ENCODE data around the gene PDGFC.
"Not testable (repeated sequence)": the region's sequence is repeated elsewhere in the genome, so short reads cannot be mapped to it uniquely, and the experiment has no call there.

Gene PDGFC

GRCh38 chr4:156896527-156896926 is 75.1 kb downstream of the PDGFC start:
- no peak for DNase-seq

DNA sequence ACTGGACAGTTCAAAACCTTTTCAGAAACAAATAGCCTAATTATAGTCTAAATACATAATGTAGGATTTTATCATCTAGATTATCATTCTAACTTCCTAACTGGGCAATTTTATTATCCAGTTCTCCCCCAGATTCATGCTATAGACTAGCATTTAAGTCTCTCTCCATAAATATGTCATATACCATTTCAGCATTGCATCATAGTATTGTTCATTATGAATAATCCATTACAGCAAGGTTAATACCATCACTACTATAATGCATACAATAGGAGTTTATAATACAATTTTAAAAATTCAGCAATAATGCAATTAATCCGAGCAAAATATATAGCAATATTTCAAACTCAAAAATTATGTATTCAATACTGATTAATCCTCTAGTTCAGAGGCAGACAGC is 77.4 kb downstream of the PDGFC start:
- no peak for DNase-seq

- DNase-seq = no peak
These were observed 78.8 kb downstream of the PDGFC start for GRCh38 chr4:156892805-156893204.

DNA sequence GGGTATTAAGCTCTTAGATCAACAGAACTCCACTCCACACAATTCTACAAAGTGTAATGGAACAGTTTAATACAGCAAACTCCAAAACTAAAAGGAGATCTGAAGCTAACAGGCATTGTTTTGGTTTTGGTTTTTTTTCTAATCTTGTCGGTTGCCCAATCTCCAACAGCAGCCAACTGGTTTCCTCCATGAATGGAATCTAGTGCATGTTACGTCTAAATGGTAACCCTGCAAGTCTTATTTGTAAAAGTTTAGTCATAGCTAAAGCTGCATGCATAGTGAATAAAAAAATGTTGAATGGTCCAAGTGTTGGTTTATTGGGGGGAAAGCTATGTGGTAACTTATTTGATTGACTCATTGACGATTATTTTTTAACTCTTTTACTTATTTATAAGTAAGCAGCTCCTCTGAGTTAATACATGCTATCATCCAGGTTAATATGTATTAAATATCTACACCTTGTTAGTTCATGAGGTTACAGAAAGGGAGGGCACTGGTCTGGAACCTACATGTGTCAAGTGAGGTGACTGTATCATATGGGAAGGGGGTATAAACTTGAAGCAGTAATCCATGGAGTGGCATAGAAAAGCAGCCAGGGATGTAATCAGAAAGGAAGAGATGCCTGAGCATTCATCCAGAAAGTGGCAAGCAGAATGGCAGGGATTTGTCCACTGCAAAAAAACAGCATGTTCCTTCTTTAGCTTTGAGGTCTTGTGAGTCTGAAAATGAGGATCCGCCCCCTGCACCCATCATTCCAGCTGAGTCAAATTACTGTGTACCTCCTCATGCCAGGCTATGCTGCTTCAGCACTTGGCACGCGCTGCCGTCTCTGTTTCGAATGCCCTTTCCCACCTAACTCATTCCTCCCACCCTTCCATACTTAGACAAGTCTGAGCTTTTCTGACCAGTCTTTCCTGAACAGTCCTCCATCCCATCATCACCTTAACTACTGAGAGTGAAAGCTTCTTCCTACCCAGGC is 81.7 kb downstream of the PDGFC start:
- DNase-seq = no peak

- no peak for DNase-seq
These were observed 82.8 kb downstream of the PDGFC start for GRCh38 chr4:156888762-156889161.

DNA sequence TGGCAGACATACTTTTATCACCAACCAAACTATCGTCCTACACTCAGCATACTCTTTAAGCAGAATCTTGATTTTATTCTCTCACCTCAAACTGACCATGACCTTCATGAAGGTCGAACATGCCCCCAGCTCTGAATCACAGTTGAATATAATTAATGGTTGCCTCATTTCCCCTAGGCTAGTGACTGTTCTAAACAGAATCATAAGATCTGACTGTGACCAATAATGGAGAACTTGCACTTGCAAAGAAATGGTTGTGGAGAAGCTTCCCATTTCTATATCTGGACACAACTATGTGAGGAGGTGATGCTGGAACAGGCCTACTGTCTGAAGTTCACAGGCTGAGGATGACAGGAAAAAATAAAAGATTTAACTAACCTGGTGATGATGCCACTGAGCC is 85.1 kb downstream of the PDGFC start:
- no peak for DNase-seq

GRCh38 chr4:156885374-156885773 is 86.2 kb downstream of the PDGFC start:
- DNase-seq = no peak

DNA sequence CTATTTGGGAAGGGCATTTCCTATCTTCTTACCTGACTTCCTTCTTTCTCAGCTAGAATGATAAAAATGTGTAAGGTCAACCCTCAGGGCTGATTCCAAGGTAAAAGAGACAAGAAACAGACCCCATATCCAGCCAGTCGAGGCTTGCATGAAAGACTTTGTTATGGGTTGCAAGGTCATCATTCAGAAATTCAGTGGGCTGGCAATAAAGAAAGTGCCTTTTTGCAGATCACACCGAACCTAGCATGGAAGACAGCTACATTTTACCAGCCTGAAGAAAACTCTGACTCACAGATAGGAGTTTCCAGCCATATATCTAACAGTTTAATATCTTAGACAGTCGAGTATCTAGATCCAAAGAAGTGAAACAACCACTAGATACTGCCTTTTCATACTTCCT is 87.4 kb downstream of the PDGFC start:
- no peak for DNase-seq

DNA sequence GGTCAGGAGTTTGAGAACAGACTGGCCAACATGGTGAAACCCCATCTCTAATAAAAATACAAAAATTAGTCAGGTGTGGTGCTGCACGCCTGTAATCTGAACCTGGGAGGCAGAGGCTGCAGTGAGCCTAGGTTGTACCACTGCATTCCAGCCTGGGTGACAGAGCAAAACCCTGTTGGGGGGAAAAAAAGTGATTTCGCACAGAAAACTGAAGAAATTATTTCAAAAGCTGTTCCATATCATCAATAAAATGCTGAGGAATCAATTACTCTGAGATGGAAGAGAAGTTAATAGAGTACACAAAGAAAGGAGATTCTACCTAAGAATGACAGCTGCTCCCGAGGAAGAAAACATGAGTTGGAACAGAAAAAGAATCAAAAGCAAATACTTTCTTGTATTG is 95.9 kb downstream of the PDGFC start:
- DNase-seq = no peak

DNA sequence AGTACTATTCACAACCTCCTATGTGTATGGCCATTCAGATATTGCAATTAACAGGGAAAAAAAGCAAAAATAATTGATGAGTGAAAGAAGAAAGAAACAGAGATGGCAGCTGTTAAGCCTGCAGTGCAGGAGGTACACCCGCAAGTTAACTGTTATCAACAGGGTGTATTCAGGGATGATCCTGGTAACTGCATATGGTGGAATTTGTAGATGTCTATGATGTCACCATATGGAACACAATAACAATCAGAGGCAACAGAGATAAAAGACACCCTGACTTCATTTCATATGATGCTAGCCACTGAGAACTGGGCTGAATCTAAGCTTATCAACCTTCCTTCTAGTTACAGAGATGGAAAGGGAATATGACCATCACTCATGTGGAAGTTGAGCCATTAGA is 96.5 kb downstream of the PDGFC start:
- no peak for DNase-seq

GRCh38 chr4:156873799-156874198 is 97.8 kb downstream of the PDGFC start:
- DNase-seq = no peak

DNA sequence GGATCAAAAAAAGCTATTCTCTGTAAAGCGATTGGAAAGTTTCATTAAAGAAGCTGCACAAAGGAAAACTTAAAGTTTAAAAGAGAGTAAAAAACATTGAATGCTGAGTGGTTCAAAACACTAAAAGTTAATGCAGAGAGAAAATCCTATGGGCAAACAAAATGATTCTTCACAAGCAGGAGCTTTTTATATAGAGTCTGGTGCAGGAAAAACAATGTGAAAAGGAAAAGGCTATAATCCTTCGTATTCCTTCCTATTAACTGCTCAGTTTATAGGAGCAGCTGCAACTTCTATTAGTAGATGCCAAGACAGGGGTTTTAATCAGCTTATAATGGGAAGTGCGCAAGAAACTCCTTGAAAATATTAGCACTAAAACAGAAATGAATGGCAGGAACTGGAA is 100.7 kb downstream of the PDGFC start:
- DNase-seq = no peak

- no peak for DNase-seq
These were observed 101.5 kb downstream of the PDGFC start for GRCh38 chr4:156870131-156870530.

DNA sequence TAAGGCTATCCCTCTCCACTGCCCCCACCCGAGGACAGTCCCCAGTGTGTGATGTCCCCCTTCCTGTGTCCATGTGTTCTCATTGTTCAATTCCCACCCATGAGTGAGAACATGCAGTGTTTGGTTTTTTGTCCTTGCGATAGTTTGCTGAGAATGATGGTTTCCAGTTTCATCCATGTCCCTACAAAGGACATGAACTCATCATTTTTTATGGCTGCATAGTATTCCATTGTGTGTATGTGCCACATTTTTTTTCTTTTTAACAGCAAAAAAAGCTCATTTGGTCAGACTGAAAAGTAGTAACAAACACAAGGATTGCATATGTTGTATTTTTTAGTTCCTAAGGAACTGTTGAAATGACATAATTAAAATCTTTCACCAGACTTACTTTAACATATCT is 105.5 kb downstream of the PDGFC start:
- DNase-seq = not testable (repeated sequence)

DNA sequence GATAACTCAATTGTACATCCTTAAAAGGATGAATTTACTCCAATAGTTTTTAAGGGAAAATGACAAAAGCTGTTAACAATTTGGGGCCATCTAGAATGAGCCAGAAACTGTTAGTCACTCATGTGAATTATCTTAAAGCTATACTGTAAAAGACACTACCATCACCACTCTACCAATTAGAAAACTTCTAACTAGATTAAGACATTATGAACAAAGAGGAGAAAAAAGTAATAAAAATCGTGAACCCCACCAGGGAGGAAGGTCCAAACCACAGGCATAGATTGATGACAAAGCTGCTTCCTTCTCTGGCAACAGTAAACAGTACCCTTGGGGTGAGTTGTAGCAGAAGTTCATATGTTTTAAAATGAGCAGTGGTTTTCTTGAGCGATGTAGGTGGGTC is 106.1 kb downstream of the PDGFC start:
- DNase-seq = no peak

GRCh38 chr4:156858071-156858470 is 113.5 kb downstream of the PDGFC start:
- no peak for DNase-seq

- no peak for DNase-seq
These were observed 132.8 kb downstream of the PDGFC start for GRCh38 chr4:156838761-156839160.

- DNase-seq = no peak
These were observed 133.8 kb downstream of the PDGFC start for GRCh38 chr4:156837625-156838345.

DNA sequence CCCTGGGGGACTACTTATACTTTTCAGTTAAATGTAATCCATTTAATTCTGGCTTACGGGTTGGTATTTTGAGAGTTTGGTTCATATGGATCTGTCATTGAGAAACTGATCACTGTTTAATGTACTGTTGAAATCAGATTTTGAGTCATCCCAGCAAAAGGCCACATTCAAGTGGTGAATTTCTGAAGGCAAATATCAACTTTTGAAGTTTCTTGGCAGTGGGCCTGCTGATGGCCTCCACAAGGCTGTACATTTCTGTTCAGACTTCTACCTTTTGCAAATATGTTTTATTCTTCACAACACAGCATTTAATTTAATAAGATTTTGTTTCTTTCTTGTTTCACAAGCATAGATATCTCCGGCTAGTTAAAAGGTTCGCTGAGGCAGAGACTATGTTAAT is 138.7 kb downstream of the PDGFC start:
- DNase-seq = no peak

DNA sequence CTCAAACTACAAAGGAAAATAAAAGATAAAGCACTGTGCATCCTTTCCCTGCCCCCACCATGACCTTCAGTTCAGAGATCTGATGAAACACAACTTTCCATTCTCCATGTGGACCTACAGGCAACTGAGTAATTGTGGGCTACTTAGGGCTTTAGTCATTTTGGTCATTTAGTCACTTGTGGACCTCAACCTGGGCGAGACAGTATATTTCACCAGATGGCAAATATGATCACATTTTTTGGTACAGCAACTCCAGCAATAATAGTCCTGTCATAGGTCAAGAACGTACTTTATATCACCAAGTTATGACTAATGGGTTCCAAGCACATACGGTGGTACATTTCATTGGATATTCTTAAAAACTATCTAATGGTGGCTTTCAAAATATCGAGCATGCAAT is 141.2 kb downstream of the PDGFC start:
- no peak for DNase-seq

DNA sequence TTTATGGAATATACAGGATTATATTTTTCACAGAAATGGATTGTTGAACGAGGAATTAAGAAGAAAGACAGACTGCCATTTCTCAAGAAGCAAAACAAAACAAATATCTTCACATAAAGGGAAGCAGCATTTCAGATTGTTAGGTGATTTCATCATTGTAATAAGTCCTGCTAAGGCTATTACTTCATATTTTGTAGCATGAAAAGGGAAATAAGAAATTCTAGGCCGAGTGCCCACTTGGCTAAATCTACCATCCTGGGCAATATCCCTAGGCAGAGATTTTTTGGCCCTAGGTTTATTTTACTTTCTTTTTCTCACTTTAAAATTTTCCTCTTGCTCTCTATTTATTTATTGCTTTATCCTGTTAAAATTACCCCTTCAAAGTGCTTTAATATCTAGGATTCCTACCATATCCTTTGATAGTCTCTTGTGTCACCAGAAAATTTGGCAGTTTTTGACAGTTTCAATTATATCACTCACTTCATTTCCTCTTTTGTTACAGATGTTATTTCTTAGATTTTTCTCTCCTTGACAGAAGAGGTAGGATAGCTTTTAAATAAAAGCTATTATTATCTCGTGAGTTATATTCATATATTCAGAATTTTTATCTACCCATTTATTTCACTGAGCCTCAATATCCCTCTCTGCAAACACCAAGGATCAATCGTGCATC is 142.3 kb downstream of the PDGFC start:
- no peak for DNase-seq

GRCh38 chr4:156827519-156827918 is 144.1 kb downstream of the PDGFC start:
- DNase-seq = no peak

DNA sequence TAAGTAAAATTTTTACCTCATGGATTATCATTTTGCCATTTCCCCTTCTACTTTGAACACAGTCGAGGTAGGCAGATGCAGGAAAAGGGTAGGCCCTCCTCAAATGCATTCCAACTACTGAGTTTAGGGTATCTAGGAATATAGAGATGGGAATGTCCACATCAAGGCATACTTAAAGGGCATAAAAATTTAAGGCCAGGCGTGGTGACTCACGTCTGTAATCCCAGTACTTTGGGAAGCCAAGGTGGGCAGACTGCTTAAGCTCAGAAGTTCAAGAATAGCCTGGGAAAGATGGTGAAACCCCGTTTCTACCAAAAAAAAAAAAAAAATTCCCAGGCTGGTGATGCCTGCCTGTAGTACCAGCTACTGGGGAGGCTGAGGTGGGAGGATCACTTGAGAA is 146.5 kb downstream of the PDGFC start:
- DNase-seq = no peak
